ENCODE results near the gene E2F4. TPM values are rescaled to one million over a fixed set of nuclear protein-coding genes. Genes with fewer than 3 reads are reported as not detected.
A peak's percentile ranks its signal among the peaks of the same experiment; 100 is the strongest.

E2F4 gene
- total RNA-seq, 1 donor from 2014 or later: 34.8 TPM

GRCh38 chr16:67241008-67241900, 49.3 kb downstream of the E2F4 start:
- intact Hi-C loops (cut with DNase I): no loop called here
- peak; percentile 51 for ATAC-seq (ENCODE audit: poor library complexity)

DNA sequence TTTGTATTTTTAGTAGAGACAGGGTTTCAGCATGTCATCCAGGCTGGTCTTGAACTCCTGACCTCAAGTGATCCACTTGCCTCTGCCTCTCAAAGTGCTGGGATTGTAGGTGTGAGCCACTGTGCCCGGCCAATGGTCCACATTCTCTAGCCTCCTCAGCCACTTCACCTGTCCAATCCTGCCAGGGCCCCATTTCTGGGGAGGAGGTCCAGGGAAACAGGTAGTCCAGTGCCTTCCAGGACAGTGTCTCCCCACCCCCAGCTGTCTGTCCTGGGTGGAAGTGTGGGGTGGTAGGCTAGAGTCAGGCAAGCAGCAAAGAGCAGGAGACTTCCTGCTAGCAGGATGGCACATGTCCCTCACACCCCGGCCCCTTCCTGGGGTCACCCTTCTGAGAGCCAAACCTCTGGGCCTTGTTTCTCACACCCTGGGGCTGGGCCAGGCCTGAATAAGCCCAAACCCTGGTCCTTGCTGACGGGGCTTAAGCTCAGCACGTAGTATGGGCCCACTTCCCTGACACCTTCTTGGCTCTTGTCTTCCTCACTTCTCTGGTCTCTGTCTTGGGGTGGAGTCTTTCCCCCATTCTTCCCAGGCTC, 50.3 kb downstream of the E2F4 start:
- ATAC-seq (ENCODE audit: poor library complexity): no peak
- intact Hi-C loops (cut with DNase I): no loop called here
- no peak for DNase-seq

More at GRCh38 chr16:67241008-67241900, 49.3 kb downstream of the E2F4 start:
- DNase-seq: peak; percentile 83

GRCh38 chr16:67243481-67243880, 51.5 kb downstream of the E2F4 start:
- no peak for ATAC-seq (ENCODE audit: poor library complexity)

DNA sequence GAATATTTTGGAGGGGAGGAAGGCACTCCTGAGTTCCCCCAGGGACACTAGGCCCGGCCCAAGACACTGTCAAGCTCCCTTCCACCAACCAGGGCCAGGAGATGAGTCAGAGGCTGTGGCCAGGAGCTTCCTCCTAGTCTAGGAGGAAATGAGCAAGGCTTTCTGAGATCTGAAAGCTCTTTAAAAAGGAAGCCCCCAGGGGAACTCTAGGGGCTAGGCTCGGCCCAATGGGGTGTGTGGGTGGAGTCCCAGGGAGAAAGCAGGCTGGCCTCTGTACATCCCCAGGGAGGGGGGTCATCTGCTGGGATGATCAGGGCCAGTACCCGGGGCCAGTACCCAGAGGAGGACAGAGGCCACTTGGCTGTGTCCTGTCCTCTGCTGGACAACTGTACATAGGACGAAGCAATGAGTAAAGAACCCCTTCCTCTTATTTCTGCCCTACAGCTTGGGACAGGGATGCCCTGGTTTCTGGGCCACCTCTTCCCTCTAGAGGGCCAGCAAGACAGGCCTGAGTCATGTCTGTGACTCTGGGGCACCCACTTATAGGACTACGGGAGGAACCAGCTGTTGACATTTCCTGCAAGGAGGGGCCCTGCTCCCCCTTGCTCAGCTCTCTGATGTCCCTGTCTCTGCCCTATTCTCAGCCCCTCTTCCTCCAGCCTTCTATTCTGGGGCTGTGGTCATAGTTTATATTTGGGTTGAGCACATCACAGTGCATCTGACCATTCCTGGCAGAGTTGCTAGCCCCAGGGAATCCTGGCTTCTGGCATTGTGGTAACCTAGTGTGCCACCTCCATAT, 52.6 kb downstream of the E2F4 start:
- intact Hi-C loops (cut with DNase I): no loop called here
- DNase-seq (peak; percentile 84), ATAC-seq (ENCODE audit: poor library complexity) (peak; percentile 21)

More at GRCh38 chr16:67243481-67243880, 51.5 kb downstream of the E2F4 start:
- DNase-seq: peak; percentile 64
- intact Hi-C loops (cut with DNase I): no loop called here

DNA sequence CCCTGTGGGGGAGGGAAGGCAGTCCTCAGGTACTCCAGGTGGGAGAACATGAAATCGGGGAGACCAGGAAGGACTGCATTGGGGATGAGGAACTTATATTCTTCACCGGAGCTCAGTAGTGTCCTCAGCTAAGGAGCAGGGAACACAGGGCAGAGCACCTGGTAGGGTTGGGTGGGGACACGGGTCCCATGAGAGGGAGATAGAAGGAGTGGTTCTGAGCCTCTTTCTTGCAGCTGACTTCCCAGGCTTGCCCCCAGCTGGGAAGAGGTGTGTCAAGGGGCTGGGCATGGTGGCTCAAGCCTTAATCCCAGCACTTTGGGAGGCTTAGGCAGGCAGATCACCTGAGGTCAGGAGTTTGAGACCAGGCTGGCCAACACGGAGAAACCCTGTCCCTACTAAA, 53.2 kb downstream of the E2F4 start:
- intact Hi-C loops (cut with DNase I): no loop called here
- DNase-seq: no peak
- no peak for ATAC-seq (ENCODE audit: poor library complexity)

- no peak for DNase-seq
- intact Hi-C loops (cut with DNase I): no loop called here
These were observed 53.7 kb downstream of the E2F4 start for GRCh38 chr16:67245674-67246080.

GRCh38 chr16:67246081-67246755, 54.3 kb downstream of the E2F4 start:
- peak; percentile 56 for ATAC-seq (ENCODE audit: poor library complexity)
- DNase-seq: peak; percentile 86
- intact Hi-C loops (cut with DNase I): no loop called here

More at GRCh38 chr16:67245674-67246080, 53.7 kb downstream of the E2F4 start:
- no peak for ATAC-seq (ENCODE audit: poor library complexity)

- ATAC-seq (ENCODE audit: poor library complexity): peak; percentile 15
- DNase-seq: no peak
- intact Hi-C loops (cut with DNase I): no loop called here
These were observed 54.8 kb downstream of the E2F4 start for GRCh38 chr16:67246756-67247191.

DNA sequence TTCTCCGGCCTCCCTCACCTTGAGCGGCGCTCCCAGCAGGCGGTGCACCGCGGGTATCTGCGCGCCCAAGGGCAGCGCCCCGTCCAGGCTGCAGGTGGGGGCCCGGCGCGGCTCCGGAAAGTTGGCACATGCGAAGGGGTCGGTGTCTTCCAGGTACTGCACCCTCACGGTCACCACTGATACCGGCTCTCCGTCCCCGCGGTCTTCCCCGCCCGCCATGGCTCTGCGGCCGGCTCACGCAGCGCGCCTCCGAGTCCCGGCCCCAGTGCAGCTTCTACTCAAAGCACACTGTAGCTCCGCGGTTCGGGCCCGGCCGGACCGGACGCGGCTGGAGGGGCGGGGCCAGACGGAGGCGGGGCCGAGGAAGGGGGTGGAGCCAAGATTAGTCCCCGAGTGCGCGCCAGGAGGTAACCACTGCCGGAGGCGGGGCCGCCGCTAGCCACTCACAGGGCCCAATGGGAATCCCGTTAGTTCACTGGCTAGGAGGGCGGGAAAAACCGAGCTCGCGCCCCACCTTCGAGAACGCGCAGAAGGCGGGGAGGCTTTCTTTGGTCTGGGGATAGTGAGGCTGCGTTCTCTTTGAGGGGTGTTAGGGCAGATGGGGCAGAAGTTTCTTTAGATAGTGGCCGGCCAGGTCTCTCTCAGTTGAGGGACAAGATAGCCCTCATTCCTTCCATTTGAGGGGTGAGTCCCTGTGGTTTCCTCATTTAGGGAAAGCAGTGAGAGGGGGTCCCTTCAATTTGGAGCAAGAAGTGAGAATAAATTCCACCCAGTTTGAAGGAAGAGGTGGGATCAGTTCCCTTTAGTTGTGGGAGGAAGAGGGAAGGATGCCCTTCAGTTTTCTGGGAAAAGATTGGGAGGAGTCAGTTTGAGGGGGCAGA, 55.5 kb downstream of the E2F4 start, which contains the start of gene FHOD1:
Gene FHOD1 (minus strand): TSS at position 290 of the 881 bp plus-strand sequence. CDS start 71 bp downstream, at position 219.
- peak; percentile 85 for ATAC-seq (ENCODE audit: poor library complexity)
- intact Hi-C loops (cut with DNase I): no loop called here
- peak; percentile 99 for DNase-seq

- DNase-seq (no peak), ATAC-seq (ENCODE audit: poor library complexity) (peak; percentile 1)
- intact Hi-C loops (cut with DNase I): no loop called here
These were observed 56.1 kb downstream of the E2F4 start for GRCh38 chr16:67248073-67248400.

Small RNAs within 50 kb of the gene (microRNA-seq; reads per million reads assigned to microRNA genes)
- 111 reads per million, percentile 54 among the genes with 10 or more reads in this experiment for gene MIR328

Other genes with a start within 250 kb of the E2F4 start
- gene CES3, start 230.9 kb upstream of the E2F4 start, total RNA-seq: 2.0 TPM
- 6.2 TPM for gene CES4A, start 203.6 kb upstream of the E2F4 start, total RNA-seq
- gene CBFB, start 163.0 kb upstream of the E2F4 start, total RNA-seq: 23.1 TPM
- gene PHAF1, start 82.2 kb upstream of the E2F4 start, total RNA-seq: 11.7 TPM
- 8.1 TPM for gene B3GNT9, start 41.2 kb upstream of the E2F4 start, total RNA-seq
- gene TRADD, start 32.2 kb upstream of the E2F4 start, total RNA-seq: 9.0 TPM
- 9.5 TPM for gene FBXL8, start 32.2 kb upstream of the E2F4 start, total RNA-seq
- gene HSF4, start 27.4 kb upstream of the E2F4 start, total RNA-seq: 62.9 TPM
- gene NOL3, start 21.6 kb upstream of the E2F4 start, total RNA-seq: 105 TPM
- 7.7 TPM for gene MATCAP1, start 8.2 kb upstream of the E2F4 start, total RNA-seq
- 2.3 TPM for gene EXOC3L1, start 2.0 kb upstream of the E2F4 start, total RNA-seq
- 0.54 TPM for gene ELMO3, start 7.0 kb downstream of the E2F4 start, total RNA-seq
- gene TMEM208, start 35.0 kb downstream of the E2F4 start, total RNA-seq: 11.0 TPM
- gene FHOD1, start 55.3 kb downstream of the E2F4 start, total RNA-seq: 13.5 TPM
- gene SLC9A5, start 56.8 kb downstream of the E2F4 start, total RNA-seq: 0.83 TPM
- 0.89 TPM for gene PLEKHG4, start 87.4 kb downstream of the E2F4 start, total RNA-seq
- gene KCTD19, start 134.6 kb downstream of the E2F4 start, total RNA-seq: not detected
- gene LRRC36, start 134.7 kb downstream of the E2F4 start, total RNA-seq: not detected
- 8.9 TPM for gene TPPP3, start 201.3 kb downstream of the E2F4 start, total RNA-seq
- 3.4 TPM for gene ZDHHC1, start 224.3 kb downstream of the E2F4 start, total RNA-seq
- gene HSD11B2, start 239.0 kb downstream of the E2F4 start, total RNA-seq: 0.89 TPM

Data from Right ventricle myocardium superior (tissue), 1 donor.